Naive thymus-derived CD4-positive, alpha-beta T cell (primary cell): Measurements from ENCODE around the gene TMEM235. TPM values are rescaled to one million over a fixed set of nuclear protein-coding genes. Genes with fewer than 3 reads are reported as not detected.

Source experiments
- ATAC-seq: fragments of 150-1000 bp; cut with Tn5 transposase; 2 replicates; pipeline ENCODE4 v1.10.0; 2021; ENCODE audit warnings: mild to moderate bottlenecking, moderate library complexity
- CTCF ChIA-PET: fragments of 350-600 bp; sonication (Branson Sonifier 250); formaldehyde crosslinking; loops from one replicate; lab custom pipeline; 2021; ENCODE audit warnings: antibody characterized with exemption; lab: Charles Lee
- POLR2A ChIA-PET: fragments of 350-600 bp; sonication (Branson Sonifier 250); formaldehyde crosslinking; loops from one replicate; lab custom pipeline; 2021; ENCODE audit warnings: antibody characterized with exemption, inconsistent platforms; lab: Charles Lee
- DNase-seq, 9 donors: peaks; one replicate each; pipeline versions ENCODE4 v3.0.0 to v3.0.0-alpha.2; 2020 to 2022; ENCODE audit warnings: mixed read lengths in 1 of 9
- H3K27ac ChIP-seq: one replicate; pipeline ENCODE4 v1.7.0; 2013; ENCODE audit warnings: mild to moderate bottlenecking, low read depth, low read length, moderate library complexity
- H3K27me3 ChIP-seq, 2 donors: one replicate each; pipeline ENCODE4 v1.7.0; 2013; ENCODE audit warnings: low read length in 2 of 2, mild to moderate bottlenecking in 2 of 2, moderate library complexity in 2 of 2; ENCODE audit not compliant: control insufficient read depth in 2 of 2, insufficient read depth in 2 of 2
- H3K36me3 ChIP-seq, 3 experiments: 1 replicate in 2 of 3; 2 replicates in 1 of 3; pipeline ENCODE4 v1.7.0; 2013; ENCODE audit warnings: low read length in 3 of 3, mild to moderate bottlenecking in 3 of 3, moderate library complexity in 1 of 3; ENCODE audit not compliant: insufficient read depth in 3 of 3, control insufficient read depth in 2 of 3
- H3K4me1 ChIP-seq, 2 donors: one replicate each; pipeline ENCODE4 v1.7.0; 2013; ENCODE audit warnings: low read length in 2 of 2, mild to moderate bottlenecking in 2 of 2, moderate library complexity in 1 of 2; ENCODE audit not compliant: control insufficient read depth in 2 of 2, insufficient read depth in 2 of 2
- H3K4me3 ChIP-seq: 2 replicates; pipeline ENCODE4 v1.7.0; 2013; ENCODE audit warnings: mild to moderate bottlenecking, low read length
- H3K9me3 ChIP-seq, 3 experiments: 1 replicate in 2 of 3; 2 replicates in 1 of 3; pipeline ENCODE4 v1.7.0; 2013; ENCODE audit warnings: low read length in 3 of 3; ENCODE audit not compliant: control insufficient read depth in 2 of 3
- H3K27ac Mint-ChIP-seq, 9 donors: one replicate each; pipeline ENCODE4 v1.8.0; 2020 to 2022; ENCODE audit warnings: mixed read lengths in 9 of 9, mild to moderate bottlenecking in 8 of 9, moderate library complexity in 5 of 9, inconsistent platforms in 2 of 9
- H3K27me3 Mint-ChIP-seq, 5 donors: one replicate each; pipeline ENCODE4 v1.8.0; 2021 to 2022; ENCODE audit warnings: mixed read lengths in 5 of 5, mild to moderate bottlenecking in 1 of 5
- H3K36me3 Mint-ChIP-seq, 5 donors: one replicate each; pipeline ENCODE4 v1.8.0; 2020 to 2022; ENCODE audit warnings: mixed read lengths in 5 of 5, mild to moderate bottlenecking in 3 of 5, inconsistent platforms in 1 of 5
- H3K4me1 Mint-ChIP-seq, 7 donors: one replicate each; pipeline ENCODE4 v1.8.0; 2020 to 2022; ENCODE audit warnings: mixed read lengths in 7 of 7, mild to moderate bottlenecking in 3 of 7, inconsistent platforms in 1 of 7
- H3K4me3 Mint-ChIP-seq, 10 donors: one replicate each; pipeline ENCODE4 v1.8.0; 2020 to 2022; ENCODE audit warnings: mild to moderate bottlenecking in 10 of 10, mixed read lengths in 10 of 10, moderate library complexity in 6 of 10, inconsistent platforms in 2 of 10
- H3K9me3 Mint-ChIP-seq, 11 donors: one replicate each; pipeline ENCODE4 v1.8.0; 2020 to 2022; ENCODE audit warnings: mixed read lengths in 11 of 11, mild to moderate bottlenecking in 4 of 11, inconsistent platforms in 1 of 11, moderate library complexity in 1 of 11
- intact Hi-C, 2 donors: fragments of 100-400 bp; cut with micrococcal nuclease; formaldehyde crosslinking; loops; one replicate each; pipeline ENCODE4 v1.15.1; 2023
- polyA plus RNA-seq, 2 donors: library from polyadenylated mRNA; unstranded; fragments of 300-500 nt; fragmentation: Illumina TruSeq; gene quantifications; one replicate each; pipeline ENCODE4 v1.2.3, GENCODE V29; 2021
- total RNA-seq, 6 experiments: library from RNA in 5 of 6; stranded (reverse) in 5 of 6; gene quantifications; 1 replicate in 5 of 6; 2 replicates in 1 of 6; pipeline ENCODE4 v1.2.3 and lab custom pipeline; 2021 to 2026

TMEM235 gene
- total and polyA plus RNA-seq, 7 experiments from 2014 or later = not detected

DNA sequence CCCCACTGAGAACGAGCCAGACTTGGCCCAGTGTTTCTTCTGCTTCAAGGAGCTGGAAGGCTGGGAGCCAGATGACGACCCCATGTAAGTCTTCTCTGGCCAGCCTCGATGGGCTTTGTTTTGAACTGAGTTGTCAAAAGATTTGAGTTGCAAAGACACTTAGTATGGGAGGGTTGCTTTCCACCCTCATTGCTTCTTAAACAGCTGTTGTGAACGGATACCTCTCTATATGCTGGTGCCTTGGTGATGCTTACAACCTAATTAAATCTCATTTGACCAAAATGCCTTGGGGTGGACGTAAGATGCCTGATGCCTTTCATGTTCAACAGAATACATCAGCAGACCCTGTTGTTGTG is 16.7 kb upstream of the TMEM235 start:
- DNase-seq (no peak), ATAC-seq (no peak)
- H3K4me3 ChIP-seq = no peak overlapping the region

GRCh38 chr17:78219396-78220150 is 11.9 kb upstream of the TMEM235 start:
- Histone ChIP-seq H3K36me3 (no peaks in the 10 kb centered on the region), H3K27ac (no peak overlapping the region), H3K4me1 (peaks cover 2 to 5% of the 10 kb centered on the region in 2 donors), H3K27me3 (no peaks in the 10 kb centered on the region), H3K9me3 (no peaks in the 10 kb centered on the region), H3K4me3 (no peak overlapping the region)
- ATAC-seq = no peak
- POLR2A ChIA-PET = interaction anchor here (0.6 kb wide), 1 partner anchor 73 kb away, joined by 4 read pairs; no protein-coding TSS in a partner anchor
- H3K4me3 Mint-ChIP-seq = no peak overlapping the region
- H3K27me3 Mint-ChIP-seq = no peaks in the 10 kb centered on the region
- H3K4me1 Mint-ChIP-seq = peaks cover 1 to 23% (median 12%) of the 10 kb centered on the region in 7 donors
- H3K27ac Mint-ChIP-seq = peak overlapping the region in 2 of 9 donors; percentile 61 to 74
- no peak for DNase-seq
- peaks cover 0 to 15% (median 0%) of the 10 kb centered on the region in 5 donors for H3K36me3 Mint-ChIP-seq
- no peaks in the 10 kb centered on the region for H3K9me3 Mint-ChIP-seq
- CTCF ChIA-PET = no interaction called here
- intact Hi-C loops = loop anchor here in 1 of 2 donors (10.0 kb wide), 1 partner anchor 75 kb away; the partner anchor contains the start of gene C17orf99

More for the DNA sequence above, 16.7 kb upstream of the TMEM235 start:
- H3K9me3 Mint-ChIP-seq = no peaks in the 10 kb centered on the region
- Histone ChIP-seq H3K4me1 (peaks cover 5 to 6% of the 10 kb centered on the region in 2 donors), H3K27ac (no peak overlapping the region), H3K36me3 (no peaks in the 10 kb centered on the region), H3K27me3 (no peaks in the 10 kb centered on the region), H3K9me3 (no peaks in the 10 kb centered on the region)
- no peaks in the 10 kb centered on the region for H3K27me3 Mint-ChIP-seq
- H3K4me1 Mint-ChIP-seq = peaks cover 0 to 25% (median 4%) of the 10 kb centered on the region in 7 donors
- H3K36me3 Mint-ChIP-seq = peaks cover 0 to 9% (median 0%) of the 10 kb centered on the region in 5 donors
- peak overlapping the region in 1 of 9 donors; percentile 87 for H3K27ac Mint-ChIP-seq
- H3K4me3 Mint-ChIP-seq = peak overlapping the region in 9 of 10 donors; percentile 44 to 97 (median 68)
- ChIA-PET CTCF (no interaction called here), POLR2A (interaction anchor here (0.7 to 0.9 kb wide), 2 partner anchors 9 to 100 kb away, joined by 3 read pairs; no protein-coding TSS in a partner anchor)
- intact Hi-C loops = loop anchor here (1.0 to 10.0 kb wide), 7 partner anchors 27 to 164 kb away; partner anchors contain the start of genes AFMID (in 1 of the 2), C17orf99 (in 1 of the 2), PGS1 (in 1 of the 2) and SYNGR2 (in 1 of the 2)

DNA sequence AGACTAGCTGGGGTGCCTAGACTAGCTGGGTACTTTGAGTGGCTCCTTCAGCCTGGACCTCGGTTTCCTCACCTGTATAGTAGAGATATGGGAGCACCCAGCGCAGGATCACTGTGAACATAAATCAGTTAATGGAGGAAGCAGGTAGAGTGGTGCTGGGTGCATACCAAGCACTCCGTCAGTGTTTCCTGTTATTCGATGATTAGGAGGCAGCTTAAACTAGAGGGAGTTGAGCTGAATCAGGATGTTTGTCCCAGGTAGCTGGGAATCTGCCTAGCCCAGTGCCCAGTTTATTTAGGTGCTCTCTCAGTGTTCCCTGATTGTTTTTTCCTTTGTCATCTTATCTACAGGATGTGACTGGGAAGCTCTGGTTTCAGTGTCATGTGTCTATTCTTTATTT is 8.4 kb upstream of the TMEM235 start:
- peak; percentile 20 for ATAC-seq
- no peaks in the 10 kb centered on the region for H3K27me3 ChIP-seq
- no peak for DNase-seq
- Mint-ChIP-seq H3K9me3 (no peaks in the 10 kb centered on the region), H3K4me1 (peaks cover 1 to 22% (median 16%) of the 10 kb centered on the region in 7 donors), H3K27me3 (peaks cover 0 to 5% (median 2%) of the 10 kb centered on the region in 5 donors), H3K27ac (peak overlapping the region in 8 of 9 donors; percentile 33 to 83 (median 60)), H3K36me3 (peaks cover 0 to 10% (median 0%) of the 10 kb centered on the region in 5 donors), H3K4me3 (peak overlapping the region in 1 of 10 donors; percentile 14)
- ChIA-PET POLR2A (interaction anchor here (0.7 to 1.4 kb wide), 3 partner anchors 9 to 102 kb away, joined by 3 to 4 read pairs (median 3); no protein-coding TSS in a partner anchor), CTCF (interaction anchor here (0.5 to 1.6 kb wide), 2 partner anchors 24 to 28 kb away, joined by 5 to 7 read pairs; no protein-coding TSS in a partner anchor)
- no peak overlapping the region for H3K4me3 ChIP-seq
- no peaks in the 10 kb centered on the region for H3K9me3 ChIP-seq
- no peaks in the 10 kb centered on the region for H3K36me3 ChIP-seq
- H3K4me1 ChIP-seq = peaks cover 0 to 10% of the 10 kb centered on the region in 2 donors
- intact Hi-C loops = no loop called here
- H3K27ac ChIP-seq = no peak overlapping the region

GRCh38 chr17:78223765-78224164 is 7.7 kb upstream of the TMEM235 start:
- intact Hi-C loops = no loop called here
- CTCF ChIA-PET = interaction anchor here (1.6 kb wide), 1 partner anchor 27 kb away, joined by 5 read pairs; no protein-coding TSS in a partner anchor
- H3K27ac Mint-ChIP-seq = peak overlapping the region in 5 of 9 donors; percentile 54 to 73 (median 57)

DNA sequence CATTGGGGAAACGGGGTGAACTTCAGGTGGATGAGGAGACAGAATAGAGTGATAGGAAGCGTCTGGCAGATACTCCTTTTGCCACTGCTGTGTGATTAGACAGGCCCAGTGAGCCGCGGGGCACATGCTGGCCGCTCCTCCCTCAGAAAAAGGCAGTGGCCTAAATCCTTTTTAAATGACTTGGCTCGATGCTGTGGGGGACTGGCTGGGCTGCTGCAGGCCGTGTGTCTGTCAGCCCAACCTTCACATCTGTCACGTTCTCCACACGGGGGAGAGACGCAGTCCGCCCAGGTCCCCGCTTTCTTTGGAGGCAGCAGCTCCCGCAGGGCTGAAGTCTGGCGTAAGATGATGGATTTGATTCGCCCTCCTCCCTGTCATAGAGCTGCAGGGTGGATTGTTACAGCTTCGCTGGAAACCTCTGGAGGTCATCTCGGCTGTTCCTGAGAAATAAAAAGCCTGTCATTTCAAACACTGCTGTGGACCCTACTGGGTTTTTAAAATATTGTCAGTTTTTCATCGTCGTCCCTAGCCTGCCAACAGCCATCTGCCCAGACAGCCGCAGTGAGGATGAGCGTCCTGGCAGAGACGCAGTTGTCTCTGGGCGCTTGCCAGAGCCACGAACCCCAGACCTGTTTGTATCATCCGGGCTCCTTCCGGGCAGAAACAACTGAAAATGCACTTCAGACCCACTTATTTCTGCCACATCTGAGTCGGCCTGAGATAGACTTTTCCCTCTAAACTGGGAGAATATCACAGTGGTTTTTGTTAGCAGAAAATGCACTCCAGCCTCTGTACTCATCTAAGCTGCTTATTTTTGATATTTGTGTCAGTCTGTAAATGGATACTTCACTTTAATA is 7.0 kb upstream of the TMEM235 start:
- Mint-ChIP-seq H3K4me1 (peaks cover 1 to 22% (median 13%) of the 10 kb centered on the region in 7 donors), H3K36me3 (peaks cover 0 to 8% (median 0%) of the 10 kb centered on the region in 5 donors), H3K27me3 (peaks cover 0 to 13% (median 5%) of the 10 kb centered on the region in 5 donors), H3K27ac (peak overlapping the region in 3 of 9 donors; percentile 54 to 65 (median 57)), H3K4me3 (no peak overlapping the region), H3K9me3 (no peaks in the 10 kb centered on the region)
- H3K27me3 ChIP-seq = no peaks in the 10 kb centered on the region
- no peak overlapping the region for H3K4me3 ChIP-seq
- DNase-seq = no peak
- H3K27ac ChIP-seq = no peak overlapping the region
- ChIA-PET POLR2A (interaction anchor here (1.2 to 1.4 kb wide), 2 partner anchors 10 to 39 kb away, joined by 3 read pairs; no protein-coding TSS in a partner anchor), CTCF (no interaction called here)
- ATAC-seq = no peak
- H3K36me3 ChIP-seq = no peaks in the 10 kb centered on the region
- intact Hi-C loops = no loop called here
- no peaks in the 10 kb centered on the region for H3K9me3 ChIP-seq
- H3K4me1 ChIP-seq = peaks cover 0 to 10% of the 10 kb centered on the region in 2 donors

More at GRCh38 chr17:78223765-78224164, 7.7 kb upstream of the TMEM235 start:
- no peak for ATAC-seq
- no peak for DNase-seq
- Histone ChIP-seq H3K4me3 (no peak overlapping the region), H3K36me3 (no peaks in the 10 kb centered on the region), H3K4me1 (peaks cover 0 to 10% of the 10 kb centered on the region in 2 donors), H3K27ac (no peak overlapping the region), H3K27me3 (no peaks in the 10 kb centered on the region), H3K9me3 (no peaks in the 10 kb centered on the region)
- POLR2A ChIA-PET = interaction anchor here (0.7 to 1.4 kb wide), 4 partner anchors 9 to 103 kb away, joined by 3 to 4 read pairs (median 3); no protein-coding TSS in a partner anchor
- Mint-ChIP-seq H3K36me3 (peaks cover 0 to 10% (median 0%) of the 10 kb centered on the region in 5 donors), H3K4me1 (peaks cover 1 to 22% (median 16%) of the 10 kb centered on the region in 7 donors), H3K4me3 (no peak overlapping the region), H3K9me3 (no peaks in the 10 kb centered on the region), H3K27me3 (peaks cover 0 to 7% (median 5%) of the 10 kb centered on the region in 5 donors)
